HUDEP-2 (cell line): Measurements from ENCODE around the gene GNAO1.
"Not testable (repeated sequence)": the region's sequence is repeated elsewhere in the genome, so short reads cannot be mapped to it uniquely, and the experiment has no call there.

Experiments
- DNase-seq, 76 experiments: peaks; one replicate each; lab custom pipeline; 2025; ENCODE audit not compliant: unreplicated experiment in 76 of 76; lab: John Stamatoyannopoulos, UW

Gene GNAO1

GRCh38 chr16:56357241-56357764 is 166.0 kb downstream of the GNAO1 start:
- DNase-seq = peak in 2 of 76 experiments; percentile 3 to 4

- DNase-seq = no peak
Measured at GRCh38 chr16:56357765-56358322, 166.6 kb downstream of the GNAO1 start.

GRCh38 chr16:56360117-56361008 is 169.1 kb downstream of the GNAO1 start:
- no peak for DNase-seq

GRCh38 chr16:56362057-56362655 is 170.9 kb downstream of the GNAO1 start:
- DNase-seq = no peak

GRCh38 chr16:56362706-56363105 is 171.4 kb downstream of the GNAO1 start:
- no peak for DNase-seq

GRCh38 chr16:56363181-56363716 is 172.0 kb downstream of the GNAO1 start:
- DNase-seq = no peak

GRCh38 chr16:56363781-56364565 is 172.7 kb downstream of the GNAO1 start:
- no peak for DNase-seq

- no peak for DNase-seq
Measured at GRCh38 chr16:56364865-56365264, 173.6 kb downstream of the GNAO1 start.

GRCh38 chr16:56365552-56365951 is 174.3 kb downstream of the GNAO1 start:
- no peak for DNase-seq

GRCh38 chr16:56366945-56367344 is 175.7 kb downstream of the GNAO1 start:
- no peak for DNase-seq

- DNase-seq = no peak
Measured at GRCh38 chr16:56367764-56368163, 176.5 kb downstream of the GNAO1 start.

GRCh38 chr16:56368545-56368944 is 177.3 kb downstream of the GNAO1 start:
- DNase-seq = no peak

GRCh38 chr16:56369202-56369601 is 177.9 kb downstream of the GNAO1 start:
- no peak for DNase-seq

GRCh38 chr16:56370185-56370874 is 179.0 kb downstream of the GNAO1 start:
- no peak for DNase-seq

GRCh38 chr16:56370875-56371659 is 179.8 kb downstream of the GNAO1 start:
- no peak for DNase-seq

GRCh38 chr16:56371660-56371937 is 180.3 kb downstream of the GNAO1 start:
- no peak for DNase-seq

GRCh38 chr16:56372013-56372634 is 180.8 kb downstream of the GNAO1 start:
- DNase-seq = peak in 7 of 76 experiments; percentile 6 to 24 (median 16)

- DNase-seq = no peak
Measured at GRCh38 chr16:56373003-56373402, 181.7 kb downstream of the GNAO1 start.

GRCh38 chr16:56375792-56376191 is 184.5 kb downstream of the GNAO1 start:
- not testable (repeated sequence) for DNase-seq
